CD14-positive monocyte (primary cell): ENCODE results near the gene CRX. TPM values are rescaled to one million over a fixed set of nuclear protein-coding genes. Genes with fewer than 3 reads are reported as not detected.
A peak's percentile ranks its signal among the peaks of the same experiment; 100 is the strongest.

Source experiments
- DNase-seq, 3 donors: peaks; one replicate each; pipeline ENCODE4 v3.0.0-alpha.2; 2011 to 2022
- H2AFZ ChIP-seq: 2 replicates; pipeline ENCODE4 v1.6.0; 2012; ENCODE audit warnings: mild to moderate bottlenecking, low read depth, low read length, inconsistent platforms; ENCODE audit not compliant: insufficient read depth, poor library complexity, severe bottlenecking
- H3K27ac ChIP-seq, 2 donors: 1 replicate in 1 of 2; 2 replicates in 1 of 2; pipeline ENCODE4 v1.5.1; 2012 to 2013; ENCODE audit warnings: low read length in 2 of 2, control low read depth in 1 of 2, inconsistent platforms in 1 of 2, low read depth in 1 of 2, mild to moderate bottlenecking in 1 of 2
- H3K27me3 ChIP-seq, 2 donors: one replicate each; pipeline versions ENCODE4 v1.6.0 to v1.6.1; 2011 to 2013; ENCODE audit warnings: low read length in 2 of 2; ENCODE audit not compliant: control insufficient read depth in 2 of 2, insufficient read depth in 2 of 2
- H3K36me3 ChIP-seq, 2 donors: replicated peaks in 1 of 2; 1 replicate in 1 of 2; 2 replicates in 1 of 2; pipeline versions ENCODE4 v1.5.1 to v1.6.1; 2012 to 2013; ENCODE audit warnings: low read length in 2 of 2, control low read depth in 1 of 2, inconsistent platforms in 1 of 2, mild to moderate bottlenecking in 1 of 2; ENCODE audit not compliant: insufficient read depth in 2 of 2, control insufficient read depth in 1 of 2
- H3K4me1 ChIP-seq, 2 donors: 1 replicate in 1 of 2; 2 replicates in 1 of 2; pipeline versions ENCODE4 v1.5.1 to v1.6.1; 2012 to 2013; ENCODE audit warnings: low read length in 2 of 2, control low read depth in 1 of 2, inconsistent platforms in 1 of 2, mild to moderate bottlenecking in 1 of 2, moderate library complexity in 1 of 2; ENCODE audit not compliant: insufficient read depth in 2 of 2, control insufficient read depth in 1 of 2
- H3K4me2 ChIP-seq: replicated peaks from 2 replicates; pipeline ENCODE3; 2012; ENCODE audit warnings: low read length, moderate library complexity, mild to moderate bottlenecking; ENCODE audit not compliant: poor library complexity, severe bottlenecking; ENCODE audit errors: extremely low read depth
- H3K4me3 ChIP-seq, 3 experiments: fragments of 200-600 bp in 1 of 3; sonication (generic) in 1 of 3; replicated peaks in 1 of 3; 1 replicate in 2 of 3; 2 replicates in 1 of 3; pipeline ENCODE4 v1.5.1; 2011 to 2013; ENCODE audit warnings: low read length in 3 of 3, mild to moderate bottlenecking in 3 of 3, control low read depth in 2 of 3, low read depth in 2 of 3, inconsistent platforms in 1 of 3, moderate library complexity in 1 of 3
- H3K79me2 ChIP-seq: 2 replicates; pipeline ENCODE4 v1.6.0; 2012; ENCODE audit warnings: mild to moderate bottlenecking, control low read depth, inconsistent platforms, low read length, moderate library complexity; ENCODE audit not compliant: insufficient read depth
- H3K9ac ChIP-seq: 2 replicates; pipeline ENCODE4 v1.6.0; 2017; ENCODE audit warnings: low read length, mild to moderate bottlenecking; ENCODE audit not compliant: insufficient read depth, poor library complexity, severe bottlenecking
- H3K9me3 ChIP-seq, 2 donors: replicated peaks in 1 of 2; 1 replicate in 1 of 2; 2 replicates in 1 of 2; pipeline versions ENCODE4 v1.5.1 to v1.6.1; 2012 to 2013; ENCODE audit warnings: low read length in 2 of 2, control low read depth in 1 of 2; ENCODE audit not compliant: control insufficient read depth in 1 of 2, insufficient read depth in 1 of 2
- H4K20me1 ChIP-seq: 2 replicates; pipeline ENCODE4 v1.6.0; 2012; ENCODE audit warnings: mild to moderate bottlenecking, low read length, control low read depth, moderate library complexity; ENCODE audit not compliant: insufficient read depth
- H3K27ac Mint-ChIP-seq, 7 donors: one replicate each; pipeline ENCODE4 v1.8.0; 2020; ENCODE audit warnings: mild to moderate bottlenecking in 7 of 7, mixed read lengths in 7 of 7, moderate library complexity in 6 of 7, inconsistent platforms in 2 of 7
- H3K27me3 Mint-ChIP-seq, 3 donors: one replicate each; pipeline ENCODE4 v1.8.0; 2021 to 2022; ENCODE audit warnings: low read depth in 3 of 3, mild to moderate bottlenecking in 3 of 3, mixed read lengths in 3 of 3, moderate library complexity in 3 of 3, inconsistent platforms in 1 of 3
- H3K36me3 Mint-ChIP-seq, 2 donors: one replicate each; pipeline ENCODE4 v1.8.0; 2020; ENCODE audit warnings: mixed read lengths in 2 of 2, inconsistent platforms in 1 of 2, mild to moderate bottlenecking in 1 of 2
- H3K4me1 Mint-ChIP-seq: one replicate; pipeline ENCODE4 v1.8.0; 2020; ENCODE audit warnings: mild to moderate bottlenecking, mixed read lengths
- H3K4me3 Mint-ChIP-seq, 2 donors: one replicate each; pipeline ENCODE4 v1.8.0; 2020; ENCODE audit warnings: mild to moderate bottlenecking in 2 of 2, mixed read lengths in 2 of 2, moderate library complexity in 1 of 2
- H3K9me3 Mint-ChIP-seq, 7 donors: one replicate each; pipeline ENCODE4 v1.8.0; 2020 to 2022; ENCODE audit warnings: mixed read lengths in 7 of 7, mild to moderate bottlenecking in 6 of 7, moderate library complexity in 6 of 7, inconsistent platforms in 2 of 7
- CTCF ChIP-seq: fragments of 200-600 bp; IDR thresholded peaks from one replicate; pipeline ENCODE4 v1.8.0; 2022; ENCODE audit warnings: antibody characterized with exemption, mild to moderate bottlenecking
- WGBS: methylation state at CpG from one replicate; pipeline ENCODE4 v1.1.5; 2013; ENCODE audit warnings: missing lambda C conversion rate; ENCODE audit not compliant: insufficient coverage; 5-methylcytosine and 5-hydroxymethylcytosine counted together
- intact Hi-C, 2 donors: fragments of 100-400 bp; cut with micrococcal nuclease; formaldehyde crosslinking; loops; one replicate each; pipeline versions ENCODE4 v1.15.0 to v1.15.1; 2023
- polyA plus RNA-seq, 3 donors: library from polyadenylated mRNA; depleted of rRNA in 1 of 3; unstranded in 2 of 3; stranded (reverse) in 1 of 3; fragments of 300-500 nt in 2 of 3; fragments of >200 nt in 1 of 3; fragmentation: Illumina TruSeq in 2 of 3; gene quantifications; 1 replicate in 2 of 3; 2 replicates in 1 of 3; pipeline ENCODE4 v1.2.3, GENCODE V29; 2012 to 2021

CRX gene
- polyA plus RNA-seq, 3 donors, result not detected

- Histone ChIP-seq H4K20me1 (no peaks in the 10 kb centered on the region), H3K4me2 (no peak overlapping the region), H2AFZ (peak overlapping the region; percentile 11), H3K9ac (no peak overlapping the region), H3K4me3 (no peak overlapping the region), H3K36me3 (no peaks in the 10 kb centered on the region), H3K4me1 (no peaks in the 10 kb centered on the region), H3K27me3 (no peaks in the 10 kb centered on the region), H3K79me2 (no peaks in the 10 kb centered on the region), H3K27ac (no peak overlapping the region), H3K9me3 (peaks cover 0 to 11% of the 10 kb centered on the region in 2 donors)
- Mint-ChIP-seq H3K4me1 (peaks cover 2% of the 10 kb centered on the region), H3K9me3 (peaks cover 7 to 19% (median 12%) of the 10 kb centered on the region in 7 donors), H3K27ac (peak overlapping the region in 1 of 7 donors; percentile 37), H3K36me3 (no peaks in the 10 kb centered on the region), H3K27me3 (peaks cover 17 to 27% (median 22%) of the 10 kb centered on the region in 3 donors), H3K4me3 (no peak overlapping the region)
- 50% methylated on average over 2 of the region's 14 CpGs for WGBS
- peak; percentile 94 for TF ChIP-seq CTCF
- DNase-seq, result peak; percentile 23 to 49 (median 36)
- intact Hi-C loops, result no loop called here
Measured at GRCh38 chr19:47863514-47863936, 41.8 kb downstream of the CRX start.

- H3K79me2 ChIP-seq, result no peaks in the 10 kb centered on the region
- H3K4me3 ChIP-seq, result no peak overlapping the region
- no peak overlapping the region for H2AFZ ChIP-seq
- H3K4me1 ChIP-seq, result no peaks in the 10 kb centered on the region
- peak overlapping the region in 1 of 7 donors; percentile 42 for H3K27ac Mint-ChIP-seq
- H3K4me2 ChIP-seq, result no peak overlapping the region
- no peak overlapping the region for H3K9ac ChIP-seq
- H3K27ac ChIP-seq, result no peak overlapping the region
- H3K9me3 Mint-ChIP-seq, result peaks cover 7 to 19% (median 12%) of the 10 kb centered on the region in 7 donors
- H3K27me3 Mint-ChIP-seq, result peaks cover 17 to 29% (median 22%) of the 10 kb centered on the region in 3 donors
- intact Hi-C loops, result no loop called here
- H3K4me1 Mint-ChIP-seq, result peaks cover 2% of the 10 kb centered on the region
- no peaks in the 10 kb centered on the region for H3K27me3 ChIP-seq
- peaks cover 0 to 11% of the 10 kb centered on the region in 2 donors for H3K9me3 ChIP-seq
- no peak for TF ChIP-seq CTCF
- H3K36me3 Mint-ChIP-seq, result no peaks in the 10 kb centered on the region
- 89% methylated on average over 9 of the region's 10 CpGs for WGBS
- H4K20me1 ChIP-seq, result no peaks in the 10 kb centered on the region
- no peak for DNase-seq
- no peaks in the 10 kb centered on the region for H3K36me3 ChIP-seq
- H3K4me3 Mint-ChIP-seq, result no peak overlapping the region
Measured at GRCh38 chr19:47865166-47865565, 43.4 kb downstream of the CRX start.
